ENCODE data around the gene PPP2R1B. TPM values are rescaled to one million over a fixed set of nuclear protein-coding genes. Genes with fewer than 3 reads are reported as not detected.
"Not testable (repeated sequence)": the region's sequence is repeated elsewhere in the genome, so short reads cannot be mapped to it uniquely, and the experiment has no call there.

PPP2R1B gene
- total RNA-seq, 2 experiments from 2014 or later = 34.5 to 39.2 TPM

DNA sequence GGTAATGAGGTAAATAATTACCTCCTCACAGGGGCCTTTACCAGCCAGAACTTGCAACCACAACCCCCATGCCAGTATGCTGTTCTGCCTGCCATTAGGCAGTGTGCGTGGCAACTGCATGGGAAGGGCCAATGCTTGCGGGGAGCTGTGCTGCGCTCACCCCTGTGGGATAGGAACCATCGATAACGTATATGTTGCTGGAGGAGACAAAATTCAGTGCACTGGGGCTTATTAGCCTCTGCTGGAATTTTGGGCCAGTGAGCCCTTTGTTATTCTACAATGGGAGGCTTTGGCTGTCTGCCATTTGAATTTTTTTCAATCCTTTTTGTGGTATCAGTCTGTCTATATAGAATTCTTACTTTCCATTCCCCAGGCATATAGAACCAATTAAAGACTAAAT lies 47.3 kb downstream of the PPP2R1B start:
- no peak for TF ChIP-seq CTCF (IDR thresholded peaks at IDR 0.05)
- Histone ChIP-seq H3K36me3 (ENCODE audit: insufficient read depth, low read length) (peaks cover 52% of the 10 kb centered on the region), H3K27ac (ENCODE audit: low read depth in 1 of 2, low read length in 2 of 2) (no peak overlapping the region), H3K4me1 (ENCODE audit: insufficient read depth, low read length) (no peaks in the 10 kb centered on the region), H3K27me3 (ENCODE audit: control insufficient read depth in 1 of 2, insufficient read depth in 2 of 2, low read length in 2 of 2) (no peaks in the 10 kb centered on the region), H3K4me3 (ENCODE audit: low read length) (no peak overlapping the region), H3K9me3 (ENCODE audit: control insufficient read depth in 1 of 2, insufficient read depth in 1 of 2, low read length in 2 of 2) (no peaks in the 10 kb centered on the region)
- H3K9me3 Mint-ChIP-seq = no peaks in the 10 kb centered on the region
- DNase-seq (no peak), ATAC-seq (ENCODE audit: poor library complexity) (no peak)
- intact Hi-C loops (cut with DNase I, micrococcal nuclease) = no loop called here
- H3K4me3 Mint-ChIP-seq = no peak overlapping the region
- no peaks in the 10 kb centered on the region for H3K27me3 Mint-ChIP-seq
- peaks cover 84% of the 10 kb centered on the region for H3K36me3 Mint-ChIP-seq (ENCODE audit: low read depth)
- ChIA-PET POLR2A (no interaction called here), CTCF (no interaction called here)
- no peak overlapping the region for H3K27ac Mint-ChIP-seq
- no peaks in the 10 kb centered on the region for H3K4me1 Mint-ChIP-seq (ENCODE audit: low read depth)

DNA sequence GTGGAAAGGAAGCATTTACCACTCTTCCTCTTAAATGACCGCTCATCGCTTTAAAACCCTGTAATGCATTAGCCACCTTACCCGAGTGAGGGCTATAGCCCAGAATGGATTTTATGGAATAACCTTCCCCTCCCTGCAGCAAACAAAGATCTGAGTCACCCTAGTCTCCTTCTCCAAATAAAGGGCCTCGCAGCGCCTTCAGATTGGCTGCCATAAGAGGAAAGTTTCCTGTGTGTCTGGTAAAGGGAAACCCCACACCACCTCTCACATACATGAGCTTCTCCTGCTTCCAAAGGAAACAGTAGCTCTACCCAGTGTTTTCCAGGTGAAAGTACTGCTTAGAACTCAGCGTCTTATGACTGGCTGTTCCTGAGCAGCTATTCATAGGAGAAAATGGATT lies 47.8 kb downstream of the PPP2R1B start:
- POLR2A ChIA-PET = no interaction called here

GRCh38 chr11:111717660-111718059 lies 48.5 kb downstream of the PPP2R1B start:
- intact Hi-C loops (cut with DNase I, micrococcal nuclease); H3K4me3 ChIP-seq (ENCODE audit: low read length); DNase-seq; H3K27ac ChIP-seq (ENCODE audit: low read depth in 1 of 2, low read length in 2 of 2); H3K4me1 ChIP-seq (ENCODE audit: insufficient read depth, low read length); H3K4me3 Mint-ChIP-seq; H3K27me3 ChIP-seq (ENCODE audit: control insufficient read depth in 1 of 2, insufficient read depth in 2 of 2, low read length in 2 of 2); H3K9me3 Mint-ChIP-seq; ATAC-seq (ENCODE audit: poor library complexity); H3K9me3 ChIP-seq (ENCODE audit: control insufficient read depth in 1 of 2, insufficient read depth in 1 of 2, low read length in 2 of 2); H3K27me3 Mint-ChIP-seq; H3K27ac Mint-ChIP-seq; CTCF ChIA-PET; H3K4me1 Mint-ChIP-seq (ENCODE audit: low read depth): not testable (repeated sequence)
- peaks cover 43% of the 10 kb centered on the region for H3K36me3 ChIP-seq (ENCODE audit: insufficient read depth, low read length)
- POLR2A ChIA-PET = interaction anchor here (0.6 kb wide), 1 partner anchor 15 kb away, joined by 3 read pairs; no protein-coding TSS in a partner anchor
- H3K36me3 Mint-ChIP-seq (ENCODE audit: low read depth) = peaks cover 80% of the 10 kb centered on the region

More for the DNA sequence above, 47.8 kb downstream of the PPP2R1B start:
- no peak for TF ChIP-seq CTCF (IDR thresholded peaks at IDR 0.05)
- DNase-seq (no peak), ATAC-seq (ENCODE audit: poor library complexity) (no peak)
- Histone ChIP-seq H3K36me3 (ENCODE audit: insufficient read depth, low read length) (peaks cover 50% of the 10 kb centered on the region), H3K4me1 (ENCODE audit: insufficient read depth, low read length) (no peaks in the 10 kb centered on the region), H3K9me3 (ENCODE audit: control insufficient read depth in 1 of 2, insufficient read depth in 1 of 2, low read length in 2 of 2) (no peaks in the 10 kb centered on the region), H3K27me3 (ENCODE audit: control insufficient read depth in 1 of 2, insufficient read depth in 2 of 2, low read length in 2 of 2) (no peaks in the 10 kb centered on the region), H3K4me3 (ENCODE audit: low read length) (no peak overlapping the region), H3K27ac (ENCODE audit: low read depth in 1 of 2, low read length in 2 of 2) (no peak overlapping the region)
- intact Hi-C loops (cut with DNase I, micrococcal nuclease) = no loop called here
- Mint-ChIP-seq H3K4me1 (ENCODE audit: low read depth) (no peaks in the 10 kb centered on the region), H3K36me3 (ENCODE audit: low read depth) (peaks cover 81% of the 10 kb centered on the region), H3K27ac (no peak overlapping the region), H3K4me3 (no peak overlapping the region), H3K27me3 (no peaks in the 10 kb centered on the region), H3K9me3 (no peaks in the 10 kb centered on the region)
- CTCF ChIA-PET = no interaction called here

DNA sequence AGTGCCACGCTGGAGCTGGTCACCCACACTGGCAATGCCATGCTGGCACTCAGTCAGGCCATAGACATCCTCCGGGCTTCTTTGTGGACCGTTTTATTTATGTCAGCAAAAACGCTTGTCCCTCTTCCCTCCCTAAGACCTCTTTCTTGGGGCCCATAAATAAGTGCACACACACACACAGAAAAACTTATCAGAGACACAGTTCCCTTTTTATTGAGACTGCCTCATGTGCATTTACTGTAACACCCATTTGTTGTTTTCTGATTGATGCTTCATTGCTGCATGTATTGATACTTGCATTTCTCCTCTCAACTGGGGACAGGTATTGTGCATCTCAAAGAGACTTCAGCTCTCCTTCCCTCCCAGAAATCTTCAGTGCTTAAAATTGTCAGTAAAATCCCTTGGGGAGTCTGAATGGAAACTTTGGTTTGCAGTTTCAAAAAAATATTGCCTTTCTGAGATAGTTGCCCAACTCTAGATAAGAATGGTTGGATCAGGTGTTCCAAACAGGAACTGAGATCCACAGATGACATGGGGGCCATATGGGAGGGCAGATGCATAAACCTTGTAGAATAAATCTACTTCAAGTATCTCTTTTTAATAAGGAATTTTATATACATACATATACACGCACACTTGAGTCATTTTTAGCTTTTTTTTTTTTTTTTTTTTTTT lies 50.9 kb downstream of the PPP2R1B start:
- H3K27me3 ChIP-seq (ENCODE audit: control insufficient read depth in 1 of 2, insufficient read depth in 2 of 2, low read length in 2 of 2) = no peaks in the 10 kb centered on the region
- intact Hi-C loops (cut with DNase I, micrococcal nuclease) = no loop called here
- no peaks in the 10 kb centered on the region for H3K4me1 Mint-ChIP-seq (ENCODE audit: low read depth)
- H3K4me3 Mint-ChIP-seq = no peak overlapping the region
- H3K9me3 ChIP-seq (ENCODE audit: control insufficient read depth in 1 of 2, insufficient read depth in 1 of 2, low read length in 2 of 2) = no peaks in the 10 kb centered on the region
- ChIA-PET CTCF (interaction anchor here (1.5 kb wide), 1 partner anchor 17 kb away, joined by 3 read pairs; no protein-coding TSS in a partner anchor), POLR2A (interaction anchor here (0.5 to 0.6 kb wide), 2 partner anchors 110 to 419 kb away, joined by 3 to 4 read pairs; no protein-coding TSS in a partner anchor)
- no peak overlapping the region for H3K4me3 ChIP-seq (ENCODE audit: low read length)
- DNase-seq (no peak), ATAC-seq (ENCODE audit: poor library complexity) (no peak)
- H3K36me3 Mint-ChIP-seq (ENCODE audit: low read depth) = peaks cover 75% of the 10 kb centered on the region
- no peaks in the 10 kb centered on the region for H3K4me1 ChIP-seq (ENCODE audit: insufficient read depth, low read length)
- no peaks in the 10 kb centered on the region for H3K9me3 Mint-ChIP-seq
- TF ChIP-seq CTCF (IDR thresholded peaks at IDR 0.05) = no peak
- H3K27me3 Mint-ChIP-seq = no peaks in the 10 kb centered on the region
- no peak overlapping the region for H3K27ac Mint-ChIP-seq
- no peak overlapping the region for H3K27ac ChIP-seq (ENCODE audit: low read depth in 1 of 2, low read length in 2 of 2)
- H3K36me3 ChIP-seq (ENCODE audit: insufficient read depth, low read length) = peaks cover 32% of the 10 kb centered on the region

Data from CD4-positive, alpha-beta T cell (primary cell).